ENCODE results near the gene IER2.

The IER2 gene

DNA sequence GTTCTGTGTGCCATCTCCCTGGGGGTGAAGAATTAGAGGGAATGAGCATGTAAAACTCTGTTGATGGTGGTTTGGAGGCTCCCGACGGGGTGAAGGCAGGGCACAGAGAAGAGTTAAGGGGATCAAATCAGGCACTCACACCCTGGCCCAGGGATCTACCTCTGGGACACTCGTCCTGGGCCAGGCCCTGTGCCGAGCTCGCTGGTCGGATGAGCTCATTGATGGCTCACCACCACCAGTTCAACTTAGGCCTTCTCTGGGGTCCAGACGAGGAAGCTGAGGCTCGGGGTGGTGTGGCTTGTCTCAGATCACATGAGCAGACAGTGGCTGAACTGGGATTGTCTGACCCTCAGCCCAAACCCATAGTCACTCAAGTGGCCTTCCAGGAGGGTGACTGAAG lies 30.6 kb upstream of the IER2 start:
- no peak for DNase-seq (ENCODE audit: low spot score)

DNA sequence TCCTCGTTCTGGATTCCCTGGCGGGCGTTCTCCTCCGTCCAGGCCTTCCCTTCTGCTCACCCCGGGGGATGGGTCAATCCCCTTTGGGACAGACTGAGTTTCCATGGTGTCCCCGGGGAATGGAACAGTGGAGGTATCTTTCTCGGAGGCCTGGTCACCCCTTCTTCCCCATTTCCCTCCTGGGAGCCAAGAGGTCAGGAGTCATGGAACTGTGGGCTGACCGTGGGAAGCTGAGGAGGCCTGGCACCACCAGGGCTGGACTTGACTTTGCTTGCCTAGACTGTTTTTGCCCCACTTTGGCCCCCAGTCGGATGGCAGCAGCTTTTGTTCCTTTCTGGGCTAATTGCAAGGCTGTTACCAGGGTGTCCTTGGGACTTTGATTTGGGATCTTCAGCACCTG lies 30.2 kb upstream of the IER2 start:
- no peak for DNase-seq (ENCODE audit: low spot score)

DNA sequence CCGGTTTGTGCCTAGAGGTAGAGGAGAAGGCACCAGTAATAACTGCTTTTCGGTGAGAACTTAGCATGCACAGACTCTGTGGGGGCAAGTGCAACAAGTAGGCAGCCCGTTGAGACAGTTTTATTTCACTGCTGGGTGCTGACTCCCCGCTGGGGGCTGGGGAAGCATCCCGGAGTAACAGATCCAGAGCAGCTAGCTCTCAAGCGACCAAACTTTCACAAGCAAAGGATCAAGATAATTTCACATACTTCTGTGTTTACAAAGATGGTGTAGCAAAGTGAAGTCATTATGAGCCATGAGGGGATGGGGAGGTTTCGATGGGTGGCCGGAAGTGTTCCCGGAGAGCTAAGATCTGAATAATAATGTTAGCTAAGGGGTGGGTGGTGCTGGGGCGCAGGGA lies 29.4 kb upstream of the IER2 start:
- no peak for DNase-seq (ENCODE audit: low spot score)

DNA sequence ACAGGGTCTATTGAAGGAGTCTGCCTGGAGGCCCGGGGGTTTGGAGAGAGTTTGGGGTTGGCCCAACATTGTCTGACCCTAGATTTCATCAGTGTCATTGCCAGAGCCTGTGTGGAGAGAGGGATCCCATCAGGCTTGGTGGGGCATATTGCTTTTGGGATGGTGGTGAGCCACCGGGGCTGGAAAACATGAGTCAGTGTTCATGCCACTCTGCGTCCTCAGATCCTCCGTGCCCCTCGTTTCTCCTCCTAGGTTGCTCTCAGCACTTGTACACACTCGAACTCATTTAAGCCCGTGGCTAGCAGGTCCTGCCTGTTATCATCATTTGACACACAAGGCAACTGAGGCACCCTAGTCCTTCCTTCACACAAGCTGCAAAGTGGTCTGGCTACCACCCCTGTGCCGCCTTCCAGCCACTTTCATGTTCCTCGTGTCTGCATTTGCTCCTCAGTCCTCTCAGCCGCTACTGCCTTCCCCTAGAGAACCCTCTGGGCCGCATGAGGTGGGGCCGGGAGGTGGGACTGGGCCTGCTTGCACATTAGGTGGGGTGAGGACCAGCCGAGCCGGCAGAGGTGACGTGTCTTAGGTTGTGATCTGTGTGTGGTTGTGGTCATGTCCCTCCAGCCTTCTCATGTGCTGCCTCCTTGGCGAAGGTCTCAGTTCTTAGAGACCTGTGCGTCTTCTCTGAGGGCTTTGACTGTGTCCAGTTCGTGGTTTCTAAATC lies 28.5 kb upstream of the IER2 start:
- DNase-seq (ENCODE audit: low spot score): no peak

DNA sequence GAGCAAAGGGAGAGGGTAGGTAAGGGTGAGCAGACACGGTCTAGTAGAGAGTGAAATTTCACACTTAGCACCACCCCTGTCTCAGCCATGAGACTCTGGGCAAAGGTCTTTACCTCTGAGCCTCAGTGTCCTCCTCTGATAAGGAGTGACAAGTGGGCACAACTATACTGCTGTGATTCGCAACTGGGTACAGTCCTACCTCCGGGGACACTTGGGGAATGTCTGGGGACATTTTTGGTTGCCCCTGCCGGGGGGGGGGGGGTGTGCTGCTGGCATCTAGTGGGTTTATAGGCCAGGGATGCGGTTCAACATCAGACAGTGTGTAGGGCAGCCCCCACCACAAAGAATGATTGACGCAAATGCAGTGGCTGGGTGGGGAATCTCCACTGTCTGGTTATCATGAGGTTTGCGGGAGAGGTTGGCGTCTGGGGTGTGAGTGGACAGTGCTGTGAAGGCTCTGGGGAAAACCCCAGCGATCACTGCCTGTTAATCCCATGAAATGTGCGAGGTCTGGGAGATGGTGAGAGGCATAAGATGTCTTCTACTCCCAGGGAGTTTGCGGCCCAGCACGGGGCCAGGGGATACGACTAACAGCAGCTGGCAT lies 27.8 kb upstream of the IER2 start:
- no peak for DNase-seq (ENCODE audit: low spot score)

DNA sequence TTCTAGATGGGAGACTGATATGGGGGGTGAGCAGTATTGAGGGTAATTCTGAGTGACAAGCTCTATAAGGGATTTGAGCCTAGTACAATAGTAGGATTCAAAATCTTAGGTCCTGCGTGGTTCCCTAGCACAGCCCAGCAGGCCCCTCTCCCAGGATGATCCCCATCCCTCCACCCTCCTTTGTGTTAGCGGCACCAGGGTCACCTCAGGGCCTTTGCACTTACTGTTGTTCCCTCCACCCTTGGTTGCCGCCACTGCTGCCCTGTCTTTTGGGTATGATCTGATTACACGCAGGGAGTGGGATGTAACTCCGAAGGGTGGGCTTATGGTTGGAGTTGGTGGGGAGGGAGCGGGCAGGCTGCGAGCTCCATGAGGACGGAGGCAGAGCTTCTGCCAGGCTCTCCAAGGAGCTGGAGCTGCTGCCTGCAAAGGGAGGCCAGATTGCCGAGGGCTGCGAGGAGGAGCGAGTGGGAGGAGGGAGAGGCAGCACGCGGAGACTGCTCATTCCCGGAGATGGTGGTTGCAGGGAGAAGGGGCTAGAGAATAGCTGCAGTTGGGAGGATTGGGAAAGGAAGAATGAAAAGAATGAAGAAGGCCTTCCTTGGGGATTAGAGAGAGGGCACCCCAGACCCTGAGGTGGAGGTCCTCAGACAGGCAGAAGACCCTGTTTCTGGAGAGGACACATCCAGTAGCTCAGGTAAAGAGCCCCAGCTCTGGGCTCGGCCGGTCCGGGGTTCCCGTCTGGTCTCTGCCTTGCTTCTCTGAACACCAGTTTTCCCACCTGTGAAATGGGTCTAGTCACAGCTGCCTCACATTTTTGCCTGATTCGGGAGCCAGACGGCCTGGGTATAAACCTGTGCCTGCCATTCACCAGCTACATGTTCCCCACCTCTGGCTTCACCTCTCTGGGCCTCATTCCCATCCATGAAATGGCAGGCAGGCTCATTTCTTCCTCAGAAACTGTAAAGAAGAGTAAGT lies 26.9 kb upstream of the IER2 start:
- DNase-seq (ENCODE audit: low spot score): no peak

DNA sequence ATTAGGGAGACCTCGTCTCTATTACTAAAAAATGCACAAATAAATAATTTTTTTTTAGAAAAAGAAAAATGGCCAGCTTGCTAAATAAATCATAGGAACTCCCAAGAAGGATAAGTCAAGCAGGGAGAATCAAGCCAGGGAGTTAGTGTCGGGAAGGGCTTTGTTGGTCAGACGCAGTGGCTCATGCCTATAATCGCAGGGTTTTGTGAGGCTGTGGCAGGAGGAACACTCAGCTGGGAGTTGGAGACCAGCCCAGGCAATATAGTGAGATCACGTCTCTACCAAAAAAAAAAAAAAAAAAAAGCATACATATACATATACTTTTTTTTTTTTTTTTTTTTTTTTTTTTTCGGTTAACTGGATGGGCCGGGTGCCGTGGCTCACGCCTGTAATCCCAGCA lies 23.2 kb upstream of the IER2 start:
- DNase-seq (ENCODE audit: low spot score): no peak

DNA sequence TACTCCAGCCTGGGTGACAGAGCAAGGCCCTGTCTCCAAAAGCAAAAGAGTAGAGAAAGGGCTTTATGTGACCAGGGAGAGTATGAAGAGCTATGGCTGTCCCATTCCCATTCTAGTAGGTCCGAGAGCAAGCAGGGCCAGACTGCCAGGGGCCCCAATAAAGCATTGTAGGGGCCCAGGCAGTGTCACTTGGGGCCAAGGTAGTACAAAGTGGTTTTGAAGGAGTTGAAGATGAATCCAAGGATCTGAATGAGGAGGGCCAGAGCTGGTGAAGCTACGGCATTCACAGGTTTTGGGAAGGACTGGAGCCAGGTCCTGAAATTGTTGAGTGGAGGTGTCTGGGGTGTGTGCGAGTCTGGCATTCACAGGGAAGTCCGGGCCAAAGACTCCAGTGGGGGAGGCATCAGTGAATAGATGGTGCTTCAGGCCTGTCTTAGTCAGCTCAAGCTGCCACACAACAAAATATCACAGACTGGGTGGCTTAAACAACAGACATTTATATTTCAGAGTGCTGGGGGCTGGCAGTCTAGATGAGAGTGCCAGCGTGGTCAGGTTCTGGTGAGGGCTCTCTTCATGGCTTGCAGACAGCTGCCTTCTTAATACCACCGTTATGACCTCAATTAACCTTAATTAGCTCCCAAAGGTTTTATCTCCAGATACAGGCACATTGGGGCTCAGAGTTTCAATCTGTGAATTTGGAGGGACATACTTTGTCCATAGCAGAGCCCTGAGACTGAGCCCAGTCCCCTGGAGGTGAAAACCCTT lies 22.2 kb upstream of the IER2 start:
- DNase-seq (ENCODE audit: low spot score): no peak

DNA sequence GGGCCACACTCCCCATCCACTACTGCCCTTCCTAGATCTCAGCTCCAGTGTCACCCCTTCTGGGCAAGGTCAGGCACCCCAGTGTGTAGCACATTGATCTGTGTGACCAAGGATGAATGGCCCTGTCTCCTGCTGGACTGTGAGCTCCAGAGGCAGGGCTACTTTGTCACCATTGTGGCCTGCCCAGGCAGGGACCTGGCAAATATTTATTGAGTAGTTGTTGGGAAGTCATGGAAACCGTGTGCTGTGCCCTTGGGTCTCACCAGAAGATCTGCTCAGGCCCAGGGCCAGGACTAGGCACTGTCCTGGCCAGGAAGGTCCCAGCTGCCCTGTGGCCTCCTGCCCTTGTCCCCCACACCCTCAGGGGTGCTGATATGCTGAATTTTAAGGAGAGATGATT lies 21.6 kb upstream of the IER2 start:
- DNase-seq (ENCODE audit: low spot score): no peak

DNA sequence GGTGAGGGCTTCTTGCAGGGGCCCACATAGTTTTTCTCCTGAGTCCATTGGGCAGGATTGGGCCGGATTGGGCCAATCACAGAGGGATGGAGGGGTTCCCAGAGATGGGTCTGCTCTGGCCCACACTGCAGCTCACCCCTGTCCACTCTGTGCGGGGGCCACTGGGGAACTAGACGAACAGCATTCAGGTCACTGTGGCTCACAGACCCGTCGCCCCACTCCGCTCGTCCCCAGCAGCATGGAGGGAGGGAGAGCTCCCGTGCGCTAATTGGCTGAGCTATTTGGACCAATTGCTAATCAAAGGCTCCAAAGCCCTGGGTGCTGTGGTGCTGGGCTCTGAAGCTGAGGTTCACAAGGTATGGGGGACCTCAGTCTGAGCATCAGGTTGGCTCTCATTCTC lies 20.8 kb upstream of the IER2 start:
- no peak for DNase-seq (ENCODE audit: low spot score)

DNA sequence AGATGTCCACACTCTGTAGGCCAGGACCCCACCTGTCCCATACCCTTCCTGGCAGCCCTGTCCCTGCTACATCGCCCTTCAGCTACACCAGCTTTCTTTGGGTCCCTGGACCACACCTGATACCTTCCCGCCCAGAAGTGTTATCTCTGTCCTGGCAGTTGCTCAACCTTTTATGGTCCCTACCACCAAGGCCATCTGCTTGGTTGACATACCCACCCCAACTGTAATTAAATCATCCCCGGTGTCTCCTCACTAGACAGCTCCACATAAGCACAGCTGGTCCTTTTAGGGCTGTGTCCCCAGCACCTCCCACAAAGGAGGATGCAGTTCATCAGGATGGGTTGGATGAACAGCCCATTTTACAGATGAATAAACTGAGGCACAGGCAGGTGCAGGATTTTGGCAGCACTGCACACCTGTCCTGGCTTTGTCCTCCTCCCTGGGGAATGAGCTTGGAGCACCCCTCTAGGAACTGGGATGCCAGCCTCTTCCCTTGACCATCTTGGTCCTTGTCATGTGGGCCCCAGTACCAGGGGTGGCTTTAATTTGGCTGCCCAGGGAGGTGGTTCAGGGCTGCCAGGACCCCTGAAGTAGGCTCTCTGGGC lies 19.2 kb upstream of the IER2 start:
- no peak for DNase-seq (ENCODE audit: low spot score)

DNA sequence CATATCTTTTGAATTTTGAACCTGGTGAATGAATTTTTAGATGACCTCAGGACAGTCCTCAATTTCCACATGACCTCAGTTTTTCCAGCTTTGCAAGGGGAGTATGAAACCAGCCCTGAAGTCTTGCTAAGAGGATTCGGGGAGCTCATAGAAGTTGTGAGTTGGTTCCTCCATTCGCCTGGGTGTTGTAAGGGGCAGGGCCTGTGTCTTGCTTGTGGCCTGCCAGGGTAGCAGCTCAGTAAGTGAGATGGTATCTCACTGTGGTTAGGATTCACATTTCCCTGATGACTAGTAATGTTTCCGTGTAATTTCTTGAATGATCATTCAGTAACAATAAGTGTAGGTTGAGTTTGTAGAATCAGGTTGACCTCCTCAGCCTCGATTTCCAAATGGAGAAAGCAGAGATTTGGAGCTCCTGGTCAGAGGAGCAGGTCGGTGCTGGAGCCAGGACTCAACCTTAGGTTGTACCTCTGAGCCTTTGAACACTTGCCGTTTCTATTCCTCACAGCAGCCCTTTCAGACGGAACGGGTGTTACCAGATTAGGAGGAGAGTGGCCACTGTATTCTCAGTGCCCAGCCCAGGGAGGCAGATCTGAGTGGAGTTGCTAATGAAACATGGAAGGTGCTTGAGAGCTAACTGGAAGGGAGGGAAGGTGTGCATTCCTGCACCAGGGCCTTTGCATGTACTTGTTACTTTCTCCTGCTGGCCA lies 17.6 kb upstream of the IER2 start:
- DNase-seq (ENCODE audit: low spot score): no peak

DNA sequence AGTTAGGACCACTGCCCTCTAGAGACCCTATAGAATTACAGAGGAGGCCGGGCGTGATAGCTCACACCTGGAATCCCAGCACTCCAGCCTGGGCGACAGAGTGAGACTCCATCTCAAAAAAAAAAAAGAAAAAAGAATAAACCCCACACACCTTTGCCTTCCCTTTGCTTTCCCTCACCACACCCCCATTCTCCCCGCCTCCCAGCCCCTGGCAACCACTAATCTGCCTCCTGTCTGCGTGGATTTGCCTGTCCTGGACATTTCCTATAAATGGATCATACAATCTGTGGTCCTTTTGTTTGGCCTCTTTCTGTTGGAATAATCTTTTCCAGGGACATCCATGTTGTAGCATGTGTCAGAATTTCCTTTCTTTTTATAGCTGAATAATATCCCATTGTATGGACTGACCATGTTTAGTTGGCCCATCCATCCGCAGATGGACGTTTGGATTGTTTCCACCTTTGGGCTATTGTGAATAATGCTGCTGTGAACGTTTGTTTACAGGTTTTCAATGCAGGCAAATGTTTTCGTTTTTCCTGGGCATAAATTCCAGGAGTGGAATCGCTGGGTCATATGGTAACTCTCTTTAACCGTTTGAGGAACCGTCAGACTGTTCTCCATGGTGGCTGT lies 16.9 kb upstream of the IER2 start:
- DNase-seq (ENCODE audit: low spot score): no peak

DNA sequence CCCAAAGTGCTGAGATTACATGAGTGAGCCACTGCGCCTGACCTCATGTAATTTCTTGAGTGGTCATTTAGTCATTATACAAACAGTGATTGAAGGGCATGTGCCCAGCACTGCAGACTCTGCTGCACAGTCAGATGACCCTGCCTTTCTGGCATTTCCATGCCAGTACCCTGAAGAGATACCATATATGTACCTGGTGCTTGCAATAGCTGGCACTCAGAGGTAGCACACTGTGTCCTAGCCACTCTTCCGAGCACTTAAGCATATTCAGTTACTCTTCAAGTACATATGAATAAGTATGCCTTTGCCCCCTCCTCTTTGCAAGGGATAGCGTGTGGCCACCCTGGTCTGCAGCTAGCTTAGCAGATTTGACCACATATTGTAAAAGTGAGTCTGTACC lies 15.6 kb upstream of the IER2 start:
- DNase-seq (ENCODE audit: low spot score): no peak

DNA sequence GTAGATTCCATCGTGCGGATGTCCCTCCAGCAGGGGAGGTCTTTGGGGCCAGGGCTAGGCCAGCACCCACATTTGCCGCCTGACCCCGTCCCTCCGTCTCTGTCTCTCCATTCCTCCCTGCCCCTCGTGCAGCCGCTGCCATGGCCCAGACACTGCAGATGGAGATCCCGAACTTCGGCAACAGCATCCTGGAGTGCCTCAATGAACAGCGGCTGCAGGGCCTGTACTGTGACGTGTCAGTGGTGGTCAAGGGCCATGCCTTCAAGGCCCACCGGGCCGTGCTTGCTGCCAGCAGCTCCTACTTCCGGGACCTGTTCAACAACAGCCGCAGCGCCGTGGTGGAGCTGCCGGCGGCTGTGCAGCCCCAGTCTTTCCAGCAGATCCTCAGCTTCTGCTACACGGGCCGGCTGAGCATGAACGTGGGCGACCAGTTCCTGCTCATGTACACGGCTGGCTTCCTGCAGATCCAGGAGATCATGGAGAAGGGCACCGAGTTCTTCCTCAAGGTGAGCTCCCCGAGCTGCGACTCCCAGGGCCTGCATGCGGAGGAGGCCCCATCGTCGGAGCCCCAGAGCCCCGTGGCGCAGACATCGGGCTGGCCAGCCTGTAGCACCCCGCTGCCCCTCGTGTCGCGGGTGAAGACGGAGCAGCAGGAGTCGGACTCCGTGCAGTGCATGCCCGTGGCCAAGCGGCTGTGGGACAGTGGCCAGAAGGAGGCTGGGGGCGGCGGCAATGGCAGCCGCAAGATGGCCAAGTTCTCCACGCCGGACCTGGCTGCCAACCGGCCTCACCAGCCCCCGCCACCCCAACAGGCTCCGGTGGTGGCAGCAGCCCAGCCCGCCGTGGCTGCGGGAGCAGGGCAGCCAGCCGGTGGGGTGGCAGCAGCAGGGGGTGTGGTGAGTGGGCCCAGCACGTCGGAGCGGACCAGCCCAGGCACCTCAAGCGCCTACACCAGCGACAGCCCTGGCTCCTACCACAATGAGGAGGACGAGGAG lies 14.8 kb upstream of the IER2 start:
- no peak for DNase-seq (ENCODE audit: low spot score)

DNA sequence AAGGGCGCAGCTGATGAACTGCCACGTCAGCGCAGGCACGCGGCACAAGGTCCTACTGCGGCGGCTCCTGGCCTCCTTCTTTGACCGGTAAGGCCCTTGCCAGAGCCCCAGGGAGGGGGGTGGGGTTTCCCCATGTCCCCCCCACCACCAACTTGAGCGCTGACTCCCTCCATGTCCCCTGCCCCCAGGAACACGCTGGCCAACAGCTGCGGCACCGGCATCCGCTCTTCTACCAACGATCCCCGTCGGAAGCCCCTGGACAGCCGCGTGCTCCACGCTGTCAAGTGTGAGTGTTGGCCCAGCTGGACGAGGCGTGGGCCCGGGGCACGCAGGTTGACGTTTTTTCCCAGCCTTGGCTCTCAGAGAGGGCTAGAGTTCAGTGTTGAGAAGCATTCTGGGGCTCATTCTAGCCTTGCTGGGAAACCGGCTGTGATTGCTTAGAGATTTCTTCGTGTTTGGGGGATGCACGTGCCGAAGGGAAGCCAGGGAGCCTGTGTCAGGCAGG lies 12.9 kb upstream of the IER2 start:
- DNase-seq (ENCODE audit: low spot score): no peak

DNA sequence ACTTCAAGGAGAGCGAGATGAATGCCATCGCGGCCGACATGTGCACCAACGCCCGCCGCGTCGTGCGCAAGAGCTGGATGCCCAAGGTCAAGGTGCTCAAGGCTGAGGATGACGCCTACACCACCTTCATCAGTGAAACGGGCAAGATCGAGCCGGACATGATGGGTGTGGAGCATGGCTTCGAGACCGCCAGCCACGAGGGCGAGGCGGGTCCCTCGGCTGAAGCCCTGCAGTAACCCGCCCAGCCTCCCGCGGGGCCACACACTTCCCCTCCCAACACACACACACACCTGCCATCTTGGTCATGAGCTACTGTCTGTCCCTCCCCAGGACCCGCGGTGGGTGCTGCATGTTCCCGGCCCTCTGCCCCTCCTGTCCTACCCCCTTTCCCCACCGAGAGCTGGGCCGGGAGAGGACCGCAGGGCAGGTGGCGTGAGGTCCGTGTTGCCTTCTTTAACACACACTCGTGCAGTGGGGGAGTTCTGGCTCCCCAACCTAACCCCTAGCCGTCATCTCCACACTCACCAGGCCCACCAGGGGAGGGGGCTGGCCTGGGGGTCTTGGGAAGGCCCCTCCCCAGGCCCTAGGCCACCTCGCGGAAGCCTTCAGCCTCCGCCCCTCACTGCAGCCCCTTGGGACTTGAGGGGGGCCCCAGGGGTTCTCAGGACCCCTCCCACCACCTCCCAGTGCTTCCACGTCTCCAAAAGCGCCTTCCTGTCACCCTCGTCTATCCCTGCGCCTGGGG lies 11.9 kb upstream of the IER2 start:
- DNase-seq (ENCODE audit: low spot score): no peak

DNA sequence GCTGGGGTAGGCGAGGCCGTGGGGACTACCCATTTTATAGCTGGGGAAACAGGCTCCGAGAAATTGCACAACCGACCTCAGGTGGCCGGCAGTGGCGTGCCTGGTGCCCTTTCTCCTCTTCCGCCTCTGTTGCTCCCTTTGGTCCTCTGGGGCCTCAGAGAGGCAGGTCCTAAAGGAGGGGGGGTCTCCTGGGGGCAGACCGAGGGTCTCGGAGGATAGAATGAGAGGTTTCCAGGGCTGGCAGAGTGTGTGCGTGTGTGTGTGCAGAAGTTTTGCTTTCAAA lies 11.4 kb upstream of the IER2 start:
- no peak for DNase-seq (ENCODE audit: low spot score)

Data from kidney capillary endothelial cell (primary cell).